ENCODE measurements around the gene FST.

GRCh38 chr5:53476531-53477480, 3.6 kb upstream of the FST start:
- TF ChIP-seq, protein P1, sequence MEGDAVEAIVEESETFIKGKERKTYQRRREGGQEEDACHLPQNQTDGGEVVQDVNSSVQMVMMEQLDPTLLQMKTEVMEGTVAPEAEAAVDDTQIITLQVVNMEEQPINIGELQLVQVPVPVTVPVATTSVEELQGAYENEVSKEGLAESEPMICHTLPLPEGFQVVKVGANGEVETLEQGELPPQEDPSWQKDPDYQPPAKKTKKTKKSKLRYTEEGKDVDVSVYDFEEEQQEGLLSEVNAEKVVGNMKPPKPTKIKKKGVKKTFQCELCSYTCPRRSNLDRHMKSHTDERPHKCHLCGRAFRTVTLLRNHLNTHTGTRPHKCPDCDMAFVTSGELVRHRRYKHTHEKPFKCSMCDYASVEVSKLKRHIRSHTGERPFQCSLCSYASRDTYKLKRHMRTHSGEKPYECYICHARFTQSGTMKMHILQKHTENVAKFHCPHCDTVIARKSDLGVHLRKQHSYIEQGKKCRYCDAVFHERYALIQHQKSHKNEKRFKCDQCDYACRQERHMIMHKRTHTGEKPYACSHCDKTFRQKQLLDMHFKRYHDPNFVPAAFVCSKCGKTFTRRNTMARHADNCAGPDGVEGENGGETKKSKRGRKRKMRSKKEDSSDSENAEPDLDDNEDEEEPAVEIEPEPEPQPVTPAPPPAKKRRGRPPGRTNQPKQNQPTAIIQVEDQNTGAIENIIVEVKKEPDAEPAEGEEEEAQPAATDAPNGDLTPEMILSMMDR (IDR thresholded peaks at IDR 0.05; ENCODE audit: low read depth, low read length, poor library complexity, severe bottlenecking): no peak
- TF ChIP-seq EZH2phosphoT487 (IDR thresholded peaks at IDR 0.05; ENCODE audit: borderline replicate concordance, low read length): no peak
